NCI-H1436 (cell line): ENCODE data around the gene DCLRE1C.
"Not testable (repeated sequence)": the region's sequence is repeated elsewhere in the genome, so short reads cannot be mapped to it uniquely, and the experiment has no call there.

ENCODE experiments used
- DNase-seq: peaks from one replicate; lab custom pipeline; 2025; lab: John Stamatoyannopoulos, UW

The DCLRE1C gene

DNA sequence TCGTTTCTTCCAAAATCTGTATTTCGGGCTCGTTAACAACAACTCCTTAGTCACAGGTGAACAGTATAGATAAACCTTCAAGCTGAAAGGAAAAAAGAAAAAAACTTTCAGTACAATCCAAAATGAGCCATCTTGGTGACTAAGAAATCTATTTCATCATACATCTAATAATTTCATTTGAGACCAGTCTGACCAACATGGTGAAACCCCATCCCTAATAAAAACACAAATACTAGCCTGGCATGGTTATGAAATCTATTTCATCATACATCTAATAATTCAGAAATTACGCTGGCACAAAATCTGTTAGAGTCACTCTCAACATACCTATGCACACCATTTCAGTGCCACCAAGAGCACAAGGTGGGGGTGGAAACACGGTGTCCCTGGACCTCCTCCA lies 8.8 kb downstream of the DCLRE1C start:
- no peak for DNase-seq

DNA sequence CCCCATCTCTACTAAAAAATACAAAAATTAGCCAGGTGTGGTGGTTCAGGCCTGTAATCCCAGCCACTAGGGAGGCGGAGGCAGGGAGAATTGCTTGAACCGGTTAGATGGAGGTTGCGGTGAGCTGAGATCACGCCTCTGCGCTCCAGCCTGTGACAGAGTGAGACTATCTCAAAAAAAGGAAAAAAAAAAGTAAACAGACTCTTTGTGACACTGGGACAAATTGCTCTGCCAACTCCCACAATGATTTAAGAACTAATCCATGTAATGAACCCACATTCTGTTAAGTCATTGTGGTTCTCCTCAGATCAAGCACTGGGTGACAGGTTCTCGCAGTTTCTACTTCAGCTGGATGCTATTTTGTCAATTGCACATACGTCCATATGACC lies 11.0 kb downstream of the DCLRE1C start:
- not testable (repeated sequence) for DNase-seq

DNA sequence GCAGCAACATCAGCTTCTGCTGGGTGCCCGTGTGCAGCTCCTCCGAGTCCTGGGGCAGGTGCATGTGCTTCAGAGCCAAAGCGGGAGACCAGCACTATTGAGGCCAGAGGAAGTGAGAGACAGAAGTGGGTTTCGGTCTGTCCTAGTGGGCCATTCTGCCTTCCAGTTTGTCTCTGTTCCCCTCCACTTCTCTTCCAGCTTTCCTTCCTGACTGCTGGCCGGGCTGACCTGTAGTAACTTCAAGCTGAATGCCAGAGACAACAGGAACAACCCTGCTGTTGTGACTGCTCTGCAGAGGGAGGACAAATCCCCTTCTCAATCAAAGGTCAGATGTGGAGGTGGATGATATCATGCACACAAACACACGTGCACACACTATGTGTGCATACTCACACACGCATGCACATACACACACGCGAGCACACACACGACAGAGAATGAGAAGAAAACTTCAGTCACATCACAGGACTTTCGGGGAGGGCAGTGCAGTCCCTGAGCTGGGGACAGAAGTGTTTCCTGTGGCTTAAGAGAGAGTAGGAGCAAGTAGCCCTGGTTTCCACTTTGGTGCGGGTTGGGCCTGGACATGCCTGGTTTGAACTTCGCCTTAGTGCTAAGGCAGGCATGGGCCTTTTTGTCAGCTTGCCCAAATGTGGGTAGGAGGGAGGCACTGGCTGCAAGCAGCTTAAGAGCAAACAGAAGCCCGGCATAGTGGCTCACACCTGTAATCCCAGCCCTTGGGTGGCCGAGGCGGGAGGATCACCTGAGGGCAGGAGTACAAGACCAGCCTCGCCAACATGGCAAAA lies 11.5 kb downstream of the DCLRE1C start:
- not testable (repeated sequence) for DNase-seq

DNA sequence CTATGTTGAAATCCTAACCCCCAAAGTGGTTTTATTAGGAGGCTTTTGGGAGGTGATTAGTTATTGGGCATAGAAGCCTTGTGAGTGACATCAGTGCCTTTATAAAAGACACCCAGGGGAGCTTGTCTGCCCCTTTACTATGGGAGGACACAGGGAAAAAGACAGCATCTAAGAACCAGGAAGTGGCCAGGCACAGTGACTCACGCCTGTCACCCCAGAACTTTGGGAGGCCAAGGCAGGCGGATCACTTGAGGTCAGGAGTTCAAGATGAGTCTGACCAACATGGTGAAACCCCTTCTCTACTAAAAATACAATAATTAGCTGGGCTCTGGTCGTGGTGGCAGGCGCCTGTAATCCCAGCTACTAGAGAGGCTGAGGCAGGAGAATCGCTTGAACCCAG lies 14.9 kb downstream of the DCLRE1C start:
- DNase-seq, result not testable (repeated sequence)

DNA sequence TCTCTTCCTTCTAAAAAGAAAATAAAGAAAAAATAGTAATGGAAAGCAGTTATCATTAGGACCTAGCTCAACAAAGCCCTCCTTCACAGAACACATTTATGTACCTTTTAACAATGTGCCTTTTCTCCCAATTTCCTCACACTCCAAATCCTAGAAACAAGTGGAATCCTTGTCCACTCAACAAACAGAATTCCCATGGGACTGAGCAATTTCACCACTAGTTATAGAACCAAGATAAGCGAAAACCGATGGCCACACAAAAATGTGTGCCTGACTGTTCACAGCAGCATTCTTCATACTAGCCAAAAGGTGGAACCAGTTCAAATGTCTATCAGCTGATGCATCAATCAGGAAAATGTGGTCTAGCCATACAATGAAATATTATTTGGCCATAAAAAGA lies 17.3 kb downstream of the DCLRE1C start:
- no peak for DNase-seq

DNA sequence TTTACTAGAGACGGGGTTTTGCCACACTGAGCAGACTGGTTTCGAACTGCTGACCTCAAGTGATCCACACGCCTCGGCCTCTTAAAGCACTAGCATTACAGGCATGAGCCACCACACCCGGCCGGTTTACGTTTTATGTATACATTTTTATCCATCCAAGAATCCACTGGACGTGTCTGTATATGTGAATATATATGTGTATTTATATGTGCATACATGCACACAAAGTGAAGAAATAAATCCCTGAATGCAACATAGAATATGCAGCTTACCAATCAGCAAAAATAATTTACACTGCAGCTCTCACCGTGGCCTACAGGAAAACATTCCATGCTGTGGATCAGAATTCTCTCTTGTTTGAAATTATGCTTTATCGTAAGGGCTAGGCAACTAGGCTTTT lies 23.3 kb downstream of the DCLRE1C start:
- no peak for DNase-seq

DNA sequence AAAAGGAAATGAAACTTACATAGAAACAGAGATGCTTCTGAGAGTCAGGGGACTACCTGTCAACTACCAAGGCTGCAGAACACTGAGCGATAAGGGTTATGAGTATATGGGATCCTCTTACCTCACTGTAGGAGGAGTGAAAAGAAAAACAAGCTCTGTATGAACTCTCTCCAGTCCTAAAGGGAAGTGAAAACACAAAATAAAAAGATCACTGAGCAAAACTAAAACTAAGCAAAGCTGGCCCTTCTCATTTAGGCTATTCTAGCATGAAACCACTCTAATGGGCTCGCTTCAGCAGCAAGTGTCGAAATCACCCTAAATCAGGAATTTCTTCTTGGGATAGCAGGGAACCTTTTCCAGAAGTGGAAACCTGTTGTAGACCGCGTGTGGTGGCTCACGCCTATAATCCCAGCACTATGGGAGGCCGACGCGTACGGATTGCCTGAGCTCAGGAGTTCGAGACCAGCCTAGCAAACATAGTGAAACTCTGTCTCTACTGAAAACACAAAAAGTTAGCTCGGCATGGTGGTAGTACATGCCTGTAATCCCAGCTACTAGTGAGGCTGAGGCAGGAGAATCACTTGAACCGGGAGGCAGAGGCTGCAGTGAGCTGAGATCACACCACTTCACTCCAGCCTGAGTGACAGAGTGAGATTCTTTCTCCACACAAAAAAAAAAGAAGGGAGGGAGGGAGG lies 27.0 kb downstream of the DCLRE1C start:
- DNase-seq, result no peak

DNA sequence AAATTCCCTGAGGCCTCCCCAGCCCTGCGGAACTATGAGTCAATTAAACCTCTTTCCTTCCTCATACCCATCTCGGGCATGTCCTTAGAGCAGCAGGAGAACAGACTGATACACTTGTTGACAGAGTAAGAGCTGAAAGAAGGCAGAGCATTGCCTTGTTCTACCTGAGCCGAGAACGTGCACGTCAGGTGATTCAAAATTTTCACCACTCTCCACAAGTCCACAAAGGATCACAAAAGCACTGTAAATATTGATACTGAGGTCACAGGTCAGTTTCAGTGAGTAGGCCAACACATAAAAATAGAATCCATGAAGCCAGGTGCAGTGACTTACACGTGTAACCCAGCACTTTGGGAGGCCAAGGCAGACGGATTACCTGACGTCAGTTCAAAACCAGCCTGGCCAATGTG lies 27.8 kb downstream of the DCLRE1C start:
- DNase-seq, result no peak

DNA sequence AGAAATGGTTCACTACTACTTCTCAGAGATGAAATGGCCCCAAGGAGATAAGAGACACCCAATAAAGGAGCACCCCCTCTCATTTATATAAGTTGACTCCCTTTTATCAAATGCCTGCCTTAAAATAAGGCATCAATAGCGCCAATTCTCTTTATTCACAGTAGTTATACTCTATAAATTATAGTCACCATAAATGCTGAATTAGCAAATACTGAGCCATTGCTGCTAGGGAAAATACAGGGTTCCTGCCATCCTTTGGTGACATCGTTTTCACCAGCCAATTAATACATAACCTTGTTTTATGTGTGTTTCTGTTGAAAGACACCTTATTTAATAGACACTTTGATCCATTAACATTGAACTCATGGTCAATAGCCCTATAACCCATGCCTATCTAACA lies 28.6 kb downstream of the DCLRE1C start:
- no peak for DNase-seq

DNA sequence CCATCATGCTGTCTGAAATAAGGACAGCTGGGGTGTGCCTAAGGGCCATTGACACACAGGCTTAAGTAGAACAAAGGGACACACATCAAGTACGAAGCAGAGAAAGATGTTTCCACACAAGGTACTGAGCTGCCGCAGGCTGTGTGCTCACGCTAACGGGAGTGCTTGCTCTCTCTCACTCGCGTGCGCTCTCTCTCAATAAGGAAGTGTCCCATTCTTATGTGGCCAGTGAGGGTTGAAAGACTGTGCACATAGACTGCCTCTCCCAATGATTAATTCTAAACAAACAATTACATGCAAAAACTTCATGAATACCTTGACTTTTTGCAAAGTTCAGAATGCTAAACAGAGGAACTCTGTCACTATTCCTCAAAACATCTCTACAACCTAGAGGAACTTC lies 29.9 kb downstream of the DCLRE1C start:
- no peak for DNase-seq

DNA sequence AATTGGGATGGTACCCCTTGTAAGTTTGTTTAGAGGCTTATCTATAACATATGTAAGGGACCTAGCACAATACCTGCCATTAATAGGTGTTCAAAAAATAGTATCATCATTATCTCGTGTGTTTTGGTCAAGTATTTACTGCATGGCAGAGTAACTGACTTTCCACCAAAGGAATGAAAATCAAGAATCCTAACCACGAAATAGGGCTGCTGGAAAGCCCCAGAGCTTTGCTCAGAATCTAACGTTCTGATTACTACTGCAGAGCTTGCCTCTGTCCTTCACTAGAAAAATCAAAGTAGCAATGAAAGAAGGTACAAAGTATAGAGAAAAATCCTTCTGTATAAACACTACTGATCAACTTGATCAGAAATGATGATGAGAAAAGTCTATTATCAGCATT lies 34.9 kb downstream of the DCLRE1C start:
- DNase-seq, result no peak

DNA sequence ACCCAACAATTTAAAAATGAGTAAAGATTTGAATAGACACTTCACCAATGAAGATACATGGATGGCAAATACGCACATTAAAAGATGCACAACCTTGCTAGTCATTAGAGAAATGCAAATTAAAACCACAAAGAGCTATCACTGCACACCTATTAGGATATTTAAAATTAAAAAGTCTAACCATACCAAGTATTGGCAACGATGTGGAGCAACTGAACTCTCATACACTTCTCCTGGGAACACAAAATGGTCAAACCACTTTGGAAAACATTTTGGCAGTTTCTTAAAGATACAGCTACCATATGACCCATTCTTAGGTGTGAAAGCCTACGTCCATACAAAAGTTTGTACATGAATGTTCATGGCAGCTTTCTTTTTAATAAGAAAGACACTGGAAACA lies 36.1 kb downstream of the DCLRE1C start:
- no peak for DNase-seq

DNA sequence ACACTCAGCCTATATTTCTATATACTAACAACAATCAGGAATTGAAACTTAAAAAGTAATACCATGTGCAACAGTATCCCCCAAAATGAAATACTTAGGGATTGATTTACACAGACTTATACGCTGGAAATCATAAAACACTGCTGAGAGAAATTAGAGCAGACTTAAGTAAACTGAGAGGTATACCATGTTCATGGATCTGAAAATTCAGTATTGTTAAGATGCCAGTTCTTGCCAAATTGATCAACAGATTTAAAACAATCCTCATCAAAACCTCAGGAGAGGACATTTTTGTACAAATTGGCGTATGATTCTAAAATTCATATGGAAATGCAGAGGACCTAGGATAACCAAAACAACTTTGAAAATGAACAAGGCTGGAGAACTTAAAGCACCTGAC lies 37.3 kb downstream of the DCLRE1C start:
- DNase-seq, result no peak

DNA sequence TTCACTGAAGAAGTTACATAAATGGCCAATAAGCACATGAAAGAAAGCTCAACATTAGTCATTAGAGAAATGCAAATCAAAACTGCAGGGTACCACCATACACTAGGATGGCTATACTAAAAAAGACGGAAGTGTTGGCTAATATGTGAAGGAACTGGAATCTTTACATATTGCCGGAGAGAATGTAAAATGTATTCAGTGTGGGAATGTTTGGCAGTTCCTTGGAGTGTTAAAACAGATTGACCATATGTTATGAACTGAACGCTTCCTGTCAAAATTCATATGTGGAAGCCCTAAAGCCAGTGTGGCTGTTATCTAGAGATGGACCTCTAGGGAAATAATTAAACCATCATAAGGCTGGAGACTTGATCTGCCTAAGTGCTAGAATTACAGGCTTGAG lies 42.1 kb downstream of the DCLRE1C start:
- no peak for DNase-seq

DNA sequence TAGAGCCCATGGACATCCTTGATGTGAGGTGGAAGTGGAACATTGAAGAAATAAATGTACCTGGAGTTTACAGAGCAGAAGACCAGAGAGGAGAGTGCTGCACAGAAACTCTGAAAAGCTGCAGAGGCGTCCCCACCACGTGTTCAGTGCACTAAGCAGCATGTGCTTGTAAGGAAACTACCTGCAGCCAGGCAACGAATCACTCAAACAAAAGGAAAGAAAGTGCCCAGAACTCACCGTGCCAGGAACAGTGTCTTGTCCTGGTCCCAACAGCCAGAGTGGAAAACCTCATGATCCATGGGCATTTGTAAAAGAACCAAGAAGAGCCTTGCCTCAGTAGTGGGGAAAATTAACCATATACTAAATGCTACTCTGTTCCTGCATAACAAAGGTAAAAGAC lies 42.9 kb downstream of the DCLRE1C start:
- no peak for DNase-seq

DNA sequence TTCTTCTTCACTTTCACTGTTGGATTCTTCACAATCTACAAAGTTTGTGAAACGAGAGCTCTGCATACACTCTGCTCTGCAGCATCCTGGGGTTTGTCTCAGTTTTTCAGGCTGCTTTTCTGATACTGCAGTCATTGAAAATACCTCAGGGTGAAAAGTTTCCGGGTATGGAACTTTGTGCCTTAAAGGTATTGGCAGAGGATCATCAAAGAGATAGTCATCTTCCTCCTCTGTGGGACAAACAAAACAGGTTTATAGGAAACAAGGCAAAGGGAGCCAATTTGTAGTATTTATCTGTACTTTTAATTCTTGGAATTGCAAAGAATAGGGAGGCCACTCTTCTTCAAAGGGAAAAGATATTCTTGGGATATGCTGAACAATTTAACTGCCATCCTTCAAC lies 44.8 kb downstream of the DCLRE1C start:
- no peak for DNase-seq

DNA sequence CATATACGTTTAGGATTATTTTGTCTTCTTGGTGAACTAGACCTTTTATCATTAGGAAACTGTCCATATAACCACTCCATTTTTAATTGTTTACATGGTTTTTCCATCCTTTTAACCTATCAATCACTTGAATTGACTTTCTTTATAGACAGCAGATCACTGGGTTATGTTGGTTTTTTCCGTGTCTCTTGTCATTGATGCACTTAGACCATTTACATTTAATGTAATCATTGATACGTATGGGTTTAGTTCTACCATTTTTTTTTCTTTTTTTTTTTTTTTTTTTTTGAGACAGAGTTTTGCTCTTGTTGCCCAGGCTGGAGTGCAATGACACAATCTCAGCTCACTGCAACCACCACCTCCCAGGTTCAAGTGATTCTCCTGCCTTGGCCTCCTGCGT lies 46.3 kb downstream of the DCLRE1C start:
- not testable (repeated sequence) for DNase-seq

DNA sequence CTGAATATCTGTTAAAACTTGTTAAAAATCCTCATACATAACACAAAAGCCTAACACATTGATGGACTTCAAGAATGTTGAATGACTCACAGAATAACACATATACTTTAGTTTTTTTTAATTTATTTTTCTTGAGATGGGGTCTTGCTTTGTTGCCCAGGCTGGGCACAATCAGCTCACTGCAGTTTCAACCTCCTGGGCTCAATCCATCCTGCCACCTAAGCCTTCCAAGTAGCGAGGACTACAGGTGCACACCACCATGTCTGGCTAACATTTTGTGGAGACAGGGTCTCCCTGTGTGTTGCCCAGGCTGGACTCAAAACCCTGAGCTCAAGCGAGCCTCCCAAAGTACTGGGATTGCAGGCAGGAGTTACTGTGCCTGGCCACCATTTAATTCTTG lies 47.1 kb downstream of the DCLRE1C start:
- DNase-seq, result no peak

DNA sequence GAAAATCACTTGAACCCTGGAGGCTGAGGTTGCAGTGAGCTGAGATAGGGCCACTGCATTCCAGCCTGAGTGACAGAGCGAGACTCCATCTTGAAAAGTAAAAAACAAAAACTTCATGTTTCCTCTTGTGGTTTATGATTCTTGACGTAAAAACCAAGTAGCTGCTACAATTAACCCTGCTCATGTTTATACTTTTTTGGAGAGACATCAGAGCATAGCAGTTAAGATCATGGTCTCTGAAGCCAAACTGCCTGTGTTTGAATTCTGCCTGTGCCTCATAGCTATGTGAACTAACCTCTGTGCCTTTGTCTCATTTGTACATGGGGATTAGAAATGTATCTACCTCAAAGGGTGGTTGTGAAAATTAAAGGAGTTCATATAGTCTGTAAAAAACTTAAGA lies 48.0 kb downstream of the DCLRE1C start:
- no peak for DNase-seq

DNA sequence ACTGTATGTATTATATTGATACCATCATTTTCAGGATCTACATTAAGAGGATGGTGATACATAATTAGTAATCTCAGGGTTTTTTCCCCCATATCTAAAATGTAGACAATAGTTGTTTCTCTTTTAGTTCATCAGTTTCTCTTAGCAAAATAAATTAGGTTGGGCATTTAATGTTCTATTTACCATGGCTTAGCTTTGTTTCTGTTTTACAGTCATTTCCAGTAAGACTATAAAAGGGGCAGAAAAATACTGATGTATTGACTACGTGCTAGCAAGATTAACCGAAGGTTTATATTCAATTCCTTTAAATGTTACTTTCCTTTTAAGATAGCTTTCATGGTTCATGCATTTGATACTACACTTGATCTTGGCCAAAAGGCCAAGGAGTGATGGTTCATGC lies 49.0 kb downstream of the DCLRE1C start:
- no peak for DNase-seq

DNA sequence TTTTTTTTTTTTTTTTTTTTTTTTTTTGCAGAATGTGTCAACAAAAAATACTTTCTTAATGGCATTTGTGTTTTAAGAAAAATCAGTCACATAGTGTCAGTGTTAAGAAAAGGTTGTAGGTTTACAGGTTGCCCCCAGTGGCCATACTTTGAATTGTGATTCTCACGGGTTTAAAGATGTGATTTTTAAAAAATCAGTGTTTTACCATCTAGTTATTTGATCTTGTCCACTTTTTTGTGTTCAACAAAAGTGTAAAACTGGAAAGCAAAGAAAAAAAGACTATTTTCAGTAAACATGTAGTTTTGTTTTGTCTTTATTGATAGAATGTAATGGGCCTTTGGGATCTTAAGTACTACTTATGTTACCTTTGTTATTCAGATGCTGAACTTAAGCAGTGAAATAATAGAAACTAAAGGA lies 49.6 kb downstream of the DCLRE1C start:
- peak; percentile 1 for DNase-seq

DNA sequence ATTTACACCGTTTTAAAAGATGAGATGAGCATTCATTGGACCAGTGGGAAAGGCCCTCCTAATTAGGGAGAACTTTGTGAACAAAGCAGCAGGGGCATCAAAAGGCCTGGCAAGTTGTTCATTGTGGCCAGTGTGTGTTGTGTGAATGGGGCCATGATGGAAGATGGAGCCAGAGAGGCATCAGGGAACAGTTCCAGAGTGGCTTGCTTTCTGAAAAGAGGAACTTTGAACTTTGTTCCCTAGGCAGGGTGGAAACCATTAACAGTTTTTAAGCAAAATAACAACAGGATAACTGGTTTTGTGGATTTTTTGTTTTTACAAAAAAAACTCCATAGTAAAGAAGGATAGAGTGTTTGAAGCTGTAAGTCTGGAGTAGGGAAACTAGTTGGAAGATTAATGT lies 62.7 kb downstream of the DCLRE1C start:
- DNase-seq, result no peak

DNA sequence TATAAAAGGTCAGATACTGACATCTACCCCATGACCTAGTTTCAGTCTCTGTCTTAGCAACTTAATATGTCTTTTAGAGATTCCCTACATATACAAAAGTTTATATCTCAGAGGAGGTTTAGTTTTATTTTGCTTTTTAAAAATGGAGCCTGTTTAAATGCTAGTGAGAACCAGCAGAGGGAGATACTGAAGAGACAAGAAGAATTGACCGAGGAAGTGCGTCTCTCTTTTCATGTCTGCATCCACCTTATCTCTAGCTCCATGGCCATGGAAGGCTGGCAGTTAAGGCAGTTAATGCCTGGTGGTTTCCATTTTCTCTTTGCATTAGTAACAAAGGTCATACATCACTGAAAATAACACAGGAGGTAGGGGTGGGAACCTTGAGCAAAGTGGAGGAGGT lies 64.6 kb downstream of the DCLRE1C start:
- no peak for DNase-seq

DNA sequence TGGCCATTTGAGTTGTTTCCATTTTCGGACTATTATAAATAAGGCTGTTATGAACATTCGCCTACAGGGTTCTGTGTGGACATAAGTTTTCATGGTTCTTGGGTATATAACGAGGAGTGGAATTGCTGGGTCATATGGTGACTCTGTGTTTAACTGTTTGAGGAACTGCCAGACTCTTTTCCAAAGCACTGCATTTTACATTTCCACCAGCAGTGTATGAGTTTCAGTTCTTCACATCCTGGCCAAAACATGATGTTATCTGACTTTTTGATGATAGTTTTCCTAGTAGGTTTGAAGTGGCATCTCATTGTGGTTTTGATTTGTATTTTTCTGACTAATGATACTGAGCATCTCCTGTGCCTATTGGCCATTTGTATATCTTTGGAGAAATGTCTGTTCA lies 69.8 kb downstream of the DCLRE1C start:
- DNase-seq, result no peak
